Activated CD4-positive, alpha-beta T cell treated with anti-CD3 and anti-CD28 coated beads for 36 hours (primary cell): Measurements from ENCODE around the gene CRELD1. TPM values are rescaled to one million over a fixed set of nuclear protein-coding genes. Genes with fewer than 3 reads are reported as not detected.
A peak's percentile ranks its signal among the peaks of the same experiment; 100 is the strongest.
"Not testable (repeated sequence)": the region's sequence is repeated elsewhere in the genome, so short reads cannot be mapped to it uniquely, and the experiment has no call there.

Source experiments
- ATAC-seq: fragments of 200-7000 bp; cut with Tn5 transposase; one replicate; pipeline ENCODE4 v1.10.0; 2021; ENCODE audit warnings: mild to moderate bottlenecking, moderate library complexity
- CTCF ChIA-PET: fragments of 350-600 bp; sonication (Branson Sonifier 250); formaldehyde crosslinking; loops from one replicate; lab custom pipeline; 2021; ENCODE audit warnings: antibody characterized with exemption; lab: Charles Lee
- POLR2A ChIA-PET: fragments of 350-600 bp; sonication (Branson Sonifier 250); formaldehyde crosslinking; loops from one replicate; lab custom pipeline; 2021; ENCODE audit warnings: antibody characterized with exemption, inconsistent platforms; lab: Charles Lee
- DNase-seq: peaks from one replicate; pipeline ENCODE4 v3.0.0-alpha.2; 2020
- H3K27ac Mint-ChIP-seq: one replicate; pipeline ENCODE4 v1.8.0; 2021; ENCODE audit warnings: mixed read lengths
- H3K27me3 Mint-ChIP-seq: one replicate; pipeline ENCODE4 v1.8.0; 2021; ENCODE audit warnings: mixed read lengths
- H3K36me3 Mint-ChIP-seq: one replicate; pipeline ENCODE4 v1.8.0; 2021; ENCODE audit warnings: low read depth, mixed read lengths
- H3K4me1 Mint-ChIP-seq: one replicate; pipeline ENCODE4 v1.8.0; 2021; ENCODE audit warnings: mixed read lengths
- H3K4me3 Mint-ChIP-seq: one replicate; pipeline ENCODE4 v1.8.0; 2021; ENCODE audit warnings: mild to moderate bottlenecking, moderate library complexity, mixed read lengths
- H3K9me3 Mint-ChIP-seq: one replicate; pipeline ENCODE4 v1.8.0; 2021; ENCODE audit warnings: low read depth, mixed read lengths
- intact Hi-C, 2 experiments: fragments of 100-400 bp; cut with DNase I in 1 of 2; cut with micrococcal nuclease in 1 of 2; formaldehyde crosslinking; loops; one replicate each; pipeline versions ENCODE4 v1.14.2 to v1.15.1; 2022 to 2024; cut with DNase I, micrococcal nuclease
- total RNA-seq, 2 experiments: library from RNA; stranded (reverse); gene quantifications; one replicate each; pipeline ENCODE4 v1.2.3, GENCODE V29; 2021

The CRELD1 gene
- total RNA-seq, 2 experiments from 2014 or later = 12.6 to 14.7 TPM

DNA sequence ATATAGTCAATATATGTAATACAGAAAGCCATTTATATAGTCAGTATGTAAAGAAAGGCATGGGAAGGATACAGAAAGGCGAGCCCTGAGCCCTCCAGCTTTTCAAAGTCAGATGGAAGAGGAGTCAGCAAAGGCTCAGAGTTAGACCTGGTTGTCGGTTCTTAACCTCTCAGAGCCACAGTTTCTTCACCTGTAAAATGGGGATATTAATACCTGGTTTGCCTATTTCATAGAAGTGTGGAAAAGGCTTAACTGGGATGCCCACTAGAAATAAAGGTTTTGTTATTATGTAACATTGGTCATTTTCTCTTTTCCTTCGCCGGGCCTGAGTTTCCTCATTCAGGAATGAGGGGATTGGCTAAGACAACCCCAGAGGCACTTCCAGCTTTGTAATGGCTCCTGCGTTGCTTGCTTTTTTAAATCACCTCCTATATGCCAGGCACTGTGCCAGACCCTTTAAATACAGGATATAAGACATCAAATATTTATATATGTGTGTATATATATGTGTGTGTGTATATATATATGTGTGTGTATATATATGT is 2.4 kb downstream of the CRELD1 start:
- Mint-ChIP-seq H3K4me3 (no peak overlapping the region), H3K9me3 (no peaks in the 10 kb centered on the region), H3K4me1 (peaks cover 29% of the 10 kb centered on the region), H3K36me3 (peaks cover 11% of the 10 kb centered on the region), H3K27me3 (no peaks in the 10 kb centered on the region), H3K27ac (no peak overlapping the region)
- ATAC-seq (no peak), DNase-seq (no peak)
- POLR2A ChIA-PET = no interaction called here
- CTCF ChIA-PET = no interaction called here
- intact Hi-C loops = no loop called here

GRCh38 chr3:9937486-9938238 is 4.0 kb downstream of the CRELD1 start:
- Mint-ChIP-seq H3K9me3 (no peaks in the 10 kb centered on the region), H3K36me3 (peaks cover 14% of the 10 kb centered on the region), H3K4me1 (peaks cover 17% of the 10 kb centered on the region), H3K27ac (peak overlapping the region; percentile 24), H3K27me3 (no peaks in the 10 kb centered on the region), H3K4me3 (no peak overlapping the region)
- DNase-seq = no peak
- ChIA-PET POLR2A (no interaction called here), CTCF (no interaction called here)
- ATAC-seq = no peak
- intact Hi-C loops = no loop called here

DNA sequence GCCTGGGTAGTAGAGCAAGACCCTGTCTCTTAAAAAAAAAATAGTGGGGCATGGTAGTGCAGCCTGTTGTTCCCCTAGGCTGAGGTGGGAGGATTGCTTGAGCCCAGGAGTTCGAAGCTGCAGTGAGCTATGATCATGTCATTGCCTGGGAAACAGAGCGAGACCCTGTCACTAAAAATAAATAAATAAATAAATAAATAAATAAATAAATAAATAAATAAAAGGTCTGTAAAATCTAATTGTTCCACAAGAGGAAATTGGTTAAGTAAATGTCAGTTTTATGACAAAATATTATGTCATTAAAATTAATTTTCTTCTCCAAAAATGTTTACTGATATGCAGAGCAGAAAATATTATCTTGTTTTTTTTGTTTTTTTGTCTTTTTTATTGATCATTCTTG is 5.3 kb downstream of the CRELD1 start:
- Mint-ChIP-seq H3K4me1 (peaks cover 17% of the 10 kb centered on the region), H3K27ac (no peak overlapping the region), H3K27me3 (no peaks in the 10 kb centered on the region), H3K4me3 (no peak overlapping the region), H3K36me3 (peaks cover 20% of the 10 kb centered on the region), H3K9me3 (no peaks in the 10 kb centered on the region)
- CTCF ChIA-PET = no interaction called here
- ATAC-seq (no peak), DNase-seq (no peak)
- intact Hi-C loops = no loop called here
- POLR2A ChIA-PET = no interaction called here

DNA sequence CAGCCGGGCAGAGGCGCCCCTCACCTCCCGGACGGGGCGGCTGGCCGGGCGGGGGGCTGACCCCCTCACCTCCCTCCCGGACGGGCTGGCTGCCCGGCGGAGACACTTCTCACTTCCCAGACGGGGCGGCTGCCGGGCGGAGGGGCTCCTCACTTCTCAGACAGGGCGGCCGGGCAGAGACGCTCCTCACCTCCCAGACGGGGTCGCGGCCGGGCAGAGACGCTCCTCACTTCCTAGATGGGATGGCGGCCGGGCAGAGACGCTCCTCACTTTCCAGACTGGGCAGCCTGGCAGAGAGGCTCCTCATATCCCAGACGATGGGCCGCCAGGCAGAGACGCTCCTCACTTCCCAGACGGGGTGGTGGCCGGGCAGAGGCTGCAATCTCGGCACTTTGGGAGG is 6.3 kb downstream of the CRELD1 start:
- H3K4me3 Mint-ChIP-seq, H3K27ac Mint-ChIP-seq, H3K9me3 Mint-ChIP-seq, ATAC-seq, intact Hi-C loops, DNase-seq, H3K27me3 Mint-ChIP-seq, CTCF ChIA-PET, POLR2A ChIA-PET: not testable (repeated sequence)
- peaks cover 24% of the 10 kb centered on the region for H3K36me3 Mint-ChIP-seq
- peaks cover 10% of the 10 kb centered on the region for H3K4me1 Mint-ChIP-seq

- ChIA-PET CTCF (no interaction called here), POLR2A (no interaction called here)
- no peak for ATAC-seq
- H3K9me3 Mint-ChIP-seq = no peaks in the 10 kb centered on the region
- no peak for DNase-seq
- no peak overlapping the region for H3K4me3 Mint-ChIP-seq
- no peak overlapping the region for H3K27ac Mint-ChIP-seq
- intact Hi-C loops = no loop called here
- no peaks in the 10 kb centered on the region for H3K27me3 Mint-ChIP-seq
- peaks cover 2% of the 10 kb centered on the region for H3K4me1 Mint-ChIP-seq
- peaks cover 21% of the 10 kb centered on the region for H3K36me3 Mint-ChIP-seq
Observed at GRCh38 chr3:9940746-9941145, 7.1 kb downstream of the CRELD1 start.

DNA sequence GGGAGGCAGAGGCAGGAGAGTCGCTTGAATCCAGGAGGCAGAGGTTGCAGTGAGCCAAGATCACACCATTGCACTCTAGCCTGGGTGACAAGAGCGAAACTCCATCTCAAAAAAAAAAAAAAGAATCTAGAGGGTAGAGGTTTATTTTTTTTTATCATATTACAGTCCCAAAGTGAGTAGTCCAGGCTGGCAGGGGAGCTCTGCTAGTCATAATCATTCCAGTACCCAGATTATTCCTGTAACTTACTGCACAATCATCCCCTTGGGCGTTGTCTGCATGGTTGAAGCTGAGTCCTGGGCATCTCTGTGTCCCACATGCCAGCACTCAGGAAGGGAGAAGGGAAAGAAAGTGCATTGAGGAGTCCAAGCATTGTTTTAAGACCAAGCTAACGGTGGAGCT is 8.5 kb downstream of the CRELD1 start:
- ChIA-PET CTCF (interaction anchor here (0.9 to 2.5 kb wide), 4 partner anchors 9 to 41 kb away, joined by 3 to 13 read pairs (median 6); no protein-coding TSS in a partner anchor), POLR2A (interaction anchor here (0.6 to 1.0 kb wide), 3 partner anchors 9 to 98 kb away, joined by 3 read pairs; partner anchors contain the start of gene CRELD1)
- no peak for ATAC-seq
- H3K9me3 Mint-ChIP-seq = no peaks in the 10 kb centered on the region
- intact Hi-C loops = no loop called here
- H3K36me3 Mint-ChIP-seq = peaks cover 17% of the 10 kb centered on the region
- no peak for DNase-seq
- no peaks in the 10 kb centered on the region for H3K27me3 Mint-ChIP-seq
- no peak overlapping the region for H3K27ac Mint-ChIP-seq
- peaks cover 2% of the 10 kb centered on the region for H3K4me1 Mint-ChIP-seq
- no peak overlapping the region for H3K4me3 Mint-ChIP-seq

GRCh38 chr3:9942934-9943690 is 9.5 kb downstream of the CRELD1 start:
- Mint-ChIP-seq H3K36me3 (peaks cover 14% of the 10 kb centered on the region), H3K9me3 (no peaks in the 10 kb centered on the region), H3K4me1 (peaks cover 2% of the 10 kb centered on the region), H3K27me3 (no peaks in the 10 kb centered on the region), H3K4me3 (no peak overlapping the region), H3K27ac (no peak overlapping the region)
- intact Hi-C loops = no loop called here
- ATAC-seq (no peak), DNase-seq (no peak)
- ChIA-PET CTCF (interaction anchor here (0.5 to 2.5 kb wide), 6 partner anchors 10 to 344 kb away, joined by 3 to 13 read pairs (median 3); no protein-coding TSS in a partner anchor), POLR2A (interaction anchor here (0.7 to 1.0 kb wide), 2 partner anchors 10 to 52 kb away, joined by 3 read pairs; partner anchors contain the start of gene CRELD1)

DNA sequence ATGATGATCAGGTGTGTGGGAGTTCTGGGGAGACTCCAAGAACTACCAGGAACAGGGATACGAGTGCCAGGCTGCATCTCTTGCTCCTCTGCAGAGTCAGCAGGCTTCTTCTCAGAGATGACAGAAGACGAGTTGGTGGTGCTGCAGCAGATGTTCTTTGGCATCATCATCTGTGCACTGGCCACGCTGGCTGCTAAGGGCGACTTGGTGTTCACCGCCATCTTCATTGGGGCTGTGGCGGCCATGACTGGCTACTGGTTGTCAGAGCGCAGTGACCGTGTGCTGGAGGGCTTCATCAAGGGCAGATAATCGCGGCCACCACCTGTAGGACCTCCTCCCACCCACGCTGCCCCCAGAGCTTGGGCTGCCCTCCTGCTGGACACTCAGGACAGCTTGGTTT is 10.6 kb downstream of the CRELD1 start:
- DNase-seq (no peak), ATAC-seq (no peak)
- H3K36me3 Mint-ChIP-seq = peaks cover 14% of the 10 kb centered on the region
- peaks cover 2% of the 10 kb centered on the region for H3K4me1 Mint-ChIP-seq
- H3K27me3 Mint-ChIP-seq = no peaks in the 10 kb centered on the region
- CTCF ChIA-PET = interaction anchor here (0.6 to 1.0 kb wide), 3 partner anchors 28 to 117 kb away, joined by 3 to 5 read pairs (median 4); no protein-coding TSS in a partner anchor
- H3K27ac Mint-ChIP-seq = no peak overlapping the region
- H3K4me3 Mint-ChIP-seq = no peak overlapping the region
- POLR2A ChIA-PET = no interaction called here
- intact Hi-C loops = no loop called here
- H3K9me3 Mint-ChIP-seq = no peaks in the 10 kb centered on the region

DNA sequence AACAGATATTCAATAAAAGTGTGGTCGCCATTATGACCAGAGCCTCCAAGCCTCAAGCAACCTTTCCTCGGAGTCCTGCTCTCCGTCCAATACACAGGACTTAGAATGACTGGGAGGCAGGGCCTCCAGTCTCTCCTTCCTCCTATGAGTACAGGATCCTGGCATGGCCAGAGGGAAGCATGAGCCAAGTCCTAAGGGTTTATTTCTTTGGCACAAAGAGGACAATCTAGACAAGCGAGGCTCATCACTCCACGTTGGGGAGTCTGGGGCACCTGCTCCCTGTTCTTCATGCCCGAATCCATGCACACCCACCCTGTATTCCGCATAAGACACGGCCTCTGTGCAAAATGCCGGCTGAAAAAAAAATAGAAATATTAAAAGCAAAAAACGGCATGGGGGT is 11.7 kb downstream of the CRELD1 start:
- no peak for DNase-seq

DNA sequence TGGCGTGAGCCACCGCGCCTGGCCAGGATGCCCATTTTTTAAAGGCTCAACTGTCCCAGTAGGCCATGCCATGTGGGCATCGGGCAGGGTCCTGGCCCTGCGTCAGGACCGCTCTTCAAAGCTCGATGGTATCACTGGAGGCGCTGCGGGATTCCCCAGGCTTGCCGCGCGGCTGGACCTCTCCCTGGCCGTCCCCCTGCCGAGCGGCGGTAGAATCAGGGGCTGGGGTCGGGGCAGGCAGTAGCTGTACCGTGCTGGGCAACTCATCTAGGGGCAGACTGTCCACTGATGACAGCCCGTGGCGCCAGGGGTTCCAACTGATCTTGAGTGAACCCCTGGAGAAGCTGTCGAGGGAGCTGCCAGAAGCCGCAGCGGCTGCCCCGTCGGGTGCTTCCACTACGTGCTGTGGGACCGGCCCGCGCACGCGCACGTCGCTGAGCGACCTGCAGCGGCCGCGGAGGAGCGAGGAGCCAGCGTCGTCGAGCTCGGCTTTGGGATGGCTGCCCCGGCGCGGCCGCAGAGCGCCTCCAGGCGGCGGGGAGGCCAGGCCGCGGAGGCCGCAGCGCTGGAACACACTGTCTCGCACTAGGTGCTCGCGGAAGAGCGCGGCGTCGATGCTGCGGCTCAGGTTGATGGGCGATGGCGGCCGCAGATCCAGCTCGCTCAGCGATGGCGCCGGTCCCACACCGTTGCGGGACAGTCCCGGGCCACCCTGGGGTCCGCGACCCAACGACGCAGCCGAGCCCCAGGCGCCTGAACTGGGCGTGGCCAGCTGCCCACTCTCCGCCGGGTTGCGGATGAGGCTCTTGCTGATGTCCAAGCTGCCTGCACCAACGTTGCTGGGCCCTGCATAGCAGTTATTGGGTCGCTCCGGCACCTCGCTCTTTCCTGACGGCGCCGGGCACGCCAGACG is 12.7 kb downstream of the CRELD1 start:
- Mint-ChIP-seq H3K27ac (peak overlapping the region; percentile 85), H3K9me3 (no peaks in the 10 kb centered on the region), H3K27me3 (no peaks in the 10 kb centered on the region), H3K4me1 (peaks cover 14% of the 10 kb centered on the region), H3K36me3 (peaks cover 10% of the 10 kb centered on the region), H3K4me3 (peak overlapping the region; percentile 76)
- intact Hi-C loops = loop anchor here (1.0 kb wide), 1 partner anchor 13 kb away; the partner anchor contains the start of gene CRELD1 (in 2 of the 2)
- ChIA-PET POLR2A (interaction anchor here (0.6 to 1.5 kb wide), 7 partner anchors 13 to 252 kb away, joined by 3 to 10 read pairs (median 4); partner anchors contain the start of genes CRELD1, EMC3 and TTLL3), CTCF (interaction anchor here (0.5 to 2.1 kb wide), 15 partner anchors 11 to 220 kb away, joined by 3 to 35 read pairs (median 3); partner anchors contain the start of genes CRELD1, EMC3, JAGN1 and OGG1)
- ATAC-seq (peak; percentile 88), DNase-seq (peak; percentile 90)

More for the DNA sequence above, 11.7 kb downstream of the CRELD1 start:
- Mint-ChIP-seq H3K27ac (peak overlapping the region; percentile 37), H3K4me3 (peak overlapping the region; percentile 27), H3K9me3 (no peaks in the 10 kb centered on the region), H3K36me3 (peaks cover 14% of the 10 kb centered on the region), H3K4me1 (peaks cover 4% of the 10 kb centered on the region), H3K27me3 (no peaks in the 10 kb centered on the region)
- intact Hi-C loops = no loop called here
- POLR2A ChIA-PET = interaction anchor here (0.6 to 1.5 kb wide), 2 partner anchors 12 to 251 kb away, joined by 7 to 10 read pairs; partner anchors contain the start of gene CRELD1
- CTCF ChIA-PET = interaction anchor here (0.9 to 2.1 kb wide), 5 partner anchors 10 to 64 kb away, joined by 3 to 35 read pairs (median 5); partner anchors contain the start of genes CRELD1 and JAGN1
- no peak for ATAC-seq
